Spleen (tissue), 7 donors: ENCODE data around the gene ENTPD1.

ENCODE experiments used
- CTCF ChIP-seq, 11 experiments: fragments of 200-600 bp in 7 of 11; fragments of 450-650 bp in 4 of 11; sonication (generic) in 4 of 11; IDR thresholded peaks in 8 of 11; conservative IDR thresholded peaks in 3 of 11; 1 replicate in 7 of 11; 2 replicates in 4 of 11; pipeline versions ENCODE4 v1.4.0 to v1.8.0; 2016 to 2021; ENCODE audit warnings: antibody characterized with exemption in 11 of 11, inconsistent platforms in 4 of 11, mild to moderate bottlenecking in 1 of 11
- POLR2A ChIP-seq, 3 donors: fragments of 450-650 bp; IDR thresholded peaks; one replicate each; pipeline ENCODE4 v1.5.1; 2017; ENCODE audit warnings: antibody characterized with exemption in 3 of 3, mild to moderate bottlenecking in 1 of 3
- donor health status: DM: no; HTN: no; CAD: no; lungs with moderate emphysema.
- donor health status: DM: no; HTN: no; CAD: no.
- donor health status: DM: no; HTN: no; CAD: no.

GRCh38 chr10:95814011-95814727 is 58.2 kb downstream of the ENTPD1 start:
- TF ChIP-seq CTCF (IDR thresholded peaks at IDR 0.05 in 8 of 11, conservative IDR thresholded peaks at IDR 0.05 in 3 of 11) (no peak), POLR2A (IDR thresholded peaks at IDR 0.05) (no peak)
